Loucy (cell line): ENCODE measurements around the gene RAI1.

ENCODE experiments used
- H2AFZ ChIP-seq: fragments of 200-600 bp; sonication (generic); 2 replicates; pipeline ENCODE4 v1.6.0; 2016; ENCODE audit warnings: antibody characterized with exemption, mild to moderate bottlenecking, low read length, moderate library complexity
- H3F3A ChIP-seq: fragments of 200-600 bp; 2 replicates; pipeline ENCODE4 v1.6.0; 2016; ENCODE audit warnings: antibody characterized with exemption, low read depth, mild to moderate bottlenecking
- H3K27me3 ChIP-seq: fragments of 200-600 bp; sonication (generic); 2 replicates; pipeline ENCODE4 v1.6.1; 2014; ENCODE audit warnings: low read length, mild to moderate bottlenecking; ENCODE audit not compliant: insufficient read depth, poor library complexity, severe bottlenecking
- H3K36me3 ChIP-seq: fragments of 200-600 bp; sonication (generic); 2 replicates; pipeline ENCODE4 v1.6.1; 2016; ENCODE audit warnings: low read length; ENCODE audit not compliant: insufficient read depth
- H3K4me1 ChIP-seq: fragments of 200-600 bp; sonication (generic); 2 replicates; pipeline ENCODE4 v1.5.1; 2014; ENCODE audit warnings: low read length, mild to moderate bottlenecking; ENCODE audit not compliant: insufficient read depth, poor library complexity, severe bottlenecking
- H3K4me2 ChIP-seq: fragments of 200-600 bp; sonication (generic); 2 replicates; pipeline ENCODE4 v1.6.0; 2014; ENCODE audit warnings: antibody characterized with exemption, low read length, low read depth, mild to moderate bottlenecking; ENCODE audit not compliant: poor library complexity, severe bottlenecking
- H3K4me3 ChIP-seq: fragments of 200-600 bp; sonication (generic); 2 replicates; pipeline ENCODE4 v1.5.1; 2014; ENCODE audit warnings: low read length, mild to moderate bottlenecking, mixed read lengths; ENCODE audit not compliant: poor library complexity, severe bottlenecking
- H3K79me2 ChIP-seq: fragments of 200-600 bp; sonication (generic); 2 replicates; pipeline ENCODE4 v1.6.1; 2014; ENCODE audit warnings: low read length; ENCODE audit not compliant: insufficient read depth
- H3K9ac ChIP-seq: fragments of 200-600 bp; sonication (generic); 2 replicates; pipeline ENCODE4 v1.6.0; 2014; ENCODE audit warnings: mild to moderate bottlenecking, low read depth, low read length, moderate library complexity; ENCODE audit not compliant: poor library complexity, severe bottlenecking
- H3K9me2 ChIP-seq: fragments of 200-600 bp; sonication (generic); replicated peaks from 2 replicates; pipeline ENCODE4 v1.6.1; 2016; ENCODE audit warnings: low read depth, low read length, mixed read lengths
- H3K9me3 ChIP-seq: fragments of 200-600 bp; sonication (generic); 2 replicates; pipeline ENCODE4 v1.6.1; 2014; ENCODE audit warnings: mild to moderate bottlenecking, antibody characterized with exemption, low read length, low read depth; ENCODE audit not compliant: insufficient read depth
- H4K20me1 ChIP-seq: fragments of 200-600 bp; sonication (generic); 2 replicates; pipeline ENCODE4 v1.6.0; 2014; ENCODE audit warnings: antibody characterized with exemption, low read length, mild to moderate bottlenecking; ENCODE audit not compliant: insufficient read depth, poor library complexity, severe bottlenecking
- CTCF ChIP-seq: fragments of 200-600 bp; sonication (generic); conservative IDR thresholded peaks from 2 replicates; pipeline ENCODE4 v1.5.1; 2014; ENCODE audit warnings: mild to moderate bottlenecking, antibody characterized with exemption, low read length
- EZH2phosphoT487 ChIP-seq: fragments of 200-600 bp; IDR thresholded peaks from 2 replicates; pipeline ENCODE4 v1.6.1; 2018; ENCODE audit warnings: antibody characterized with exemption, mild to moderate bottlenecking, moderate library complexity, borderline replicate concordance

The RAI1 gene

DNA sequence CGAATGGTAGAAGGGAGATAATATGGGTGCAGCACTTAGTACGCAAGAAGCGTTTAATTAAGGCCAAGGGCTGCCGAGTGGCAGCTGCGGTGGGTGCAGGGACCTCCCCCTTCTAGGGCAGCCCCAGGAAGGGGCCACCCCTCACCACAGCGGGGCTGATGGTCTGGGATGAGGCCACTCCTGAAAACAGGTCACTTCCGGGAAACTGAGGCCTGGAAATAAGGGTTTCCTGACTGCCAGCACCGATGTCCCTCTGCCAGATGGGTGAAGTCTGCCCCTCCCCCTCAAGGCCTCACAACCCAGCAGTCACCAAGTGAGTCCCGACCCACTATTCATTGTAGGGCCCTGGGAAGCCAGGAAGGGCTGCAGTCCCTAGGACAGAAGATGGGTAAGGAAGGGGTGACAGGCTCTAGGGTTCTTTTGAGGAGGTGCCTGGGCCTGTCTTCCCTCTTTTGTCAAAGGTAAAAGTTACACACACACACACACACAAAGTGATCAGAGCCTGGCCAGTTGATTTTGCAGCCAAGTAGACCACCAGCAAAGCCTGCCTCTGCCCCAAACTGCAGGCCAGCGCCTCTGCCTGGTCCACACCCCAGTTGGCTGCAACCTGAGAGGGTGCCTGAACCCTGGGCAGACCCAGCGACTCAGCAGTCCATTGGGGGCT lies 143.0 kb downstream of the RAI1 start:
- Histone ChIP-seq H3K9ac (peak overlapping the region; percentile 74), H3K4me3 (peak overlapping the region; percentile 65), H2AFZ (no peak overlapping the region), H3F3A (peaks cover 6% of the 10 kb centered on the region), H3K36me3 (peaks cover under 1% of the 10 kb centered on the region; the same call in 1 of the 2 replicates), H3K4me1 (peaks cover 74% of the 10 kb centered on the region), H3K9me2 (no peaks in the 10 kb centered on the region), H3K79me2 (peaks cover 43% of the 10 kb centered on the region), H3K27me3 (no peaks in the 10 kb centered on the region), H3K9me3 (no peaks in the 10 kb centered on the region), H3K4me2 (peak overlapping the region; percentile 92), H4K20me1 (peaks cover 26% of the 10 kb centered on the region)
- TF ChIP-seq EZH2phosphoT487 = no peak
- TF ChIP-seq CTCF = no peak

DNA sequence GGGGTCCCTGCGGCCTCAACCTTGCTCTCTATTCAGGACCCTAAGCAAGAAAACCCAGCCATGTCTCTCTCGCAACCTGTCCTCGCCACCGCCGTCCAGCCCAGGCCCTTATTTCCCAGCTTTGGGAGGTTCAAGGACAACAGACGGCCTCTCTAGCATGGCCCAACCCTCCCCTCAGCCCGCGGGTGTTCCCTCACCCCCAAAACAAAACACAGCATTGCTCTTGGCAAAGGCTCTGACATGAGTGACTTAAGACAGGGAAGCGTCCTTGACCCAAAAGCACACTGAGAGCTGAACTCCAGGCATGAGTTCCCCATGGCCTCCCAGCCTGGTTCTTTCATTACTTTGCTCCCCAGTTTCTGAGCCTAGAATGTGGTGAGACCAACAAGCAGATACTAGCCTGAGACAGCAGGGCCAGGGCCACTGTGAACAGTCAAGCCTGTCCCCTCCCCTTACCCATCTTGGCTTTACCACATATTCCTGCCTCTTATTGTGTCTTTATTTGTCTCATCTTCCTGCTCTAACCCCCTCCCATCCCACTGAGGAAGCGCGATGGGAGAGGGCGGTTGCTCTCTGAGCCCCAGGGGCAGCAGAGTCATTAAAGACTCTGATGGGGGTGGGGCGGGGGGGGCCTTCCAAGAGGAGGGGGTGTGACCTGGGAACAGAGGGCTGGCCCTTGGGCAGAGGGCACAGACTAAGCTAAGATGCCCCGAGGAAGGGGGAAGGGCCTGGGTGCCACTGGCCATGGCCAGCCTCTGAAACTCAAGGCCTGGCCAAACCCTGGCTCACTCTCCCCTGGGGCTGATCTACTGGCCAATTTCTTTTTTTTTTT lies 143.7 kb downstream of the RAI1 start:
- peak overlapping the region; percentile 65 for H3K4me3 ChIP-seq
- H3K4me2 ChIP-seq = peak overlapping the region; percentile 92
- peaks cover 41% of the 10 kb centered on the region for H3K79me2 ChIP-seq
- no peaks in the 10 kb centered on the region for H3K36me3 ChIP-seq
- no peaks in the 10 kb centered on the region for H3K9me2 ChIP-seq
- no peaks in the 10 kb centered on the region for H3K9me3 ChIP-seq
- peak overlapping the region; percentile 74 for H3K9ac ChIP-seq
- H3K27me3 ChIP-seq = no peaks in the 10 kb centered on the region
- H2AFZ ChIP-seq = no peak overlapping the region
- TF ChIP-seq EZH2phosphoT487 (no peak), CTCF (no peak)
- H3F3A ChIP-seq = peaks cover 6% of the 10 kb centered on the region
- peaks cover 23% of the 10 kb centered on the region for H4K20me1 ChIP-seq
- H3K4me1 ChIP-seq = peaks cover 69% of the 10 kb centered on the region

DNA sequence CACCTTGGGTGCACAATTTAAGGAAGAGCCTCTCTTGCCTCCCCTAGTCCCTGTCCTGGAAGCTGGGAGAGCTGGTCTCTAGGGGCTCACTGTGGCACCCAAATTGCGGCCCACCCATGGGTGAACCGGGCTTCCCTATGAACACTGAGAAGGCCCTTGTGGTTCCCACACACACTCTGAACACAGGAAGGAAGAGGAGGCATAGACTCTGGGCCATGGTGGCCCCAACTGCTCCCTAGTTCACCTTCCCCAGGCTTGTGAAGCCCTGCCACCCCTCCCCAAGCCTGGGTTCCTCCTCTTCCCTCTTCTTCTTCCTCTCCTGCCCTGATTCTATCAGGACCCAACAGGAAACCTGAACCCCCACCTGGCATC lies 145.1 kb downstream of the RAI1 start:
- Histone ChIP-seq H3K9me2 (no peaks in the 10 kb centered on the region), H2AFZ (no peak overlapping the region), H3K4me1 (peaks cover 55% of the 10 kb centered on the region), H3K4me3 (peak overlapping the region; percentile 65), H3F3A (peaks cover 6% of the 10 kb centered on the region), H3K79me2 (peaks cover 27% of the 10 kb centered on the region), H3K9ac (peak overlapping the region; percentile 65), H3K27me3 (no peaks in the 10 kb centered on the region), H4K20me1 (peaks cover 14% of the 10 kb centered on the region), H3K9me3 (no peaks in the 10 kb centered on the region), H3K4me2 (peak overlapping the region; percentile 92), H3K36me3 (no peaks in the 10 kb centered on the region)
- TF ChIP-seq EZH2phosphoT487 (no peak), CTCF (no peak)
